Neutrophil (primary cell): ENCODE results near the gene SMIM7.

Source experiments
- H3K27ac ChIP-seq: fragments of 200-600 bp; sonication (generic); 2 replicates; pipeline ENCODE4 v1.5.1; 2016; ENCODE audit warnings: mild to moderate bottlenecking, moderate library complexity
- H3K27me3 ChIP-seq: fragments of 200-600 bp; sonication (generic); 2 replicates; pipeline ENCODE4 v1.6.0; 2016; ENCODE audit warnings: mild to moderate bottlenecking
- H3K36me3 ChIP-seq: fragments of 200-600 bp; sonication (generic); 2 replicates; pipeline ENCODE4 v1.5.1; 2017
- H3K4me1 ChIP-seq, 2 experiments: fragments of 200-600 bp in 1 of 2; sonication (generic) in 1 of 2; 1 replicate in 1 of 2; 2 replicates in 1 of 2; pipeline versions ENCODE4 v1.5.1 to v1.6.1; 2013 to 2016; ENCODE audit warnings: low read depth in 1 of 2, low read length in 1 of 2, mild to moderate bottlenecking in 1 of 2, moderate library complexity in 1 of 2; ENCODE audit not compliant: control insufficient read depth in 1 of 2, insufficient read depth in 1 of 2
- H3K4me3 ChIP-seq, 2 experiments: fragments of 200-600 bp in 1 of 2; sonication (generic) in 1 of 2; 1 replicate in 1 of 2; 2 replicates in 1 of 2; pipeline ENCODE4 v1.5.1; 2013 to 2016; ENCODE audit warnings: low read depth in 1 of 2, low read length in 1 of 2, mild to moderate bottlenecking in 1 of 2, moderate library complexity in 1 of 2
- H3K9me3 ChIP-seq: fragments of 200-600 bp; sonication (generic); 2 replicates; pipeline ENCODE4 v1.5.1; 2016
- CTCF ChIP-seq: fragments of 200-600 bp; sonication (generic); IDR thresholded peaks from 2 replicates; pipeline ENCODE4 v1.5.1; 2016; ENCODE audit warnings: antibody characterized with exemption

SMIM7 gene

DNA sequence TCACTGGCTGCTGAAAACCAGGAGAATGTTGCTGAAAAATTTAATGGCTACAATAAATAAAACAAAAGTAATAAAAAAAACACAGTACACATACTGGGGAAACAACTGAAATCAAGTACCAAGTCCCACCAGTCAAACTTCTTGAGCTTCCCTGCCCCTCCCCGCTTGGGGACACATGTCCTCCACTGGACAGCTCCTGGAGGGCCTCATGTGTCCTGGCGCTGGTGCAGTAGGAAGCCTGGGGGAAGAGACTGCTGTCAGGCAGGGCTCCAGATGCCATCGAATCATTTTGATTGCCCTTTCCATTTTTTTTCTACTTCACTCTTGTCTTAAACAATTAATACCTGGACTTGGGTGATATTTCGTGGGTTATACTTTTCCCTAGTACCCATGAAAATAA lies 61.1 kb downstream of the SMIM7 start:
- Histone ChIP-seq H3K4me3 (no peak overlapping the region), H3K4me1 (peaks cover 14 to 16% of the 10 kb centered on the region in 2 experiments), H3K27me3 (no peaks in the 10 kb centered on the region), H3K27ac (no peak overlapping the region), H3K9me3 (no peaks in the 10 kb centered on the region), H3K36me3 (no peaks in the 10 kb centered on the region)
- TF ChIP-seq CTCF = no peak

DNA sequence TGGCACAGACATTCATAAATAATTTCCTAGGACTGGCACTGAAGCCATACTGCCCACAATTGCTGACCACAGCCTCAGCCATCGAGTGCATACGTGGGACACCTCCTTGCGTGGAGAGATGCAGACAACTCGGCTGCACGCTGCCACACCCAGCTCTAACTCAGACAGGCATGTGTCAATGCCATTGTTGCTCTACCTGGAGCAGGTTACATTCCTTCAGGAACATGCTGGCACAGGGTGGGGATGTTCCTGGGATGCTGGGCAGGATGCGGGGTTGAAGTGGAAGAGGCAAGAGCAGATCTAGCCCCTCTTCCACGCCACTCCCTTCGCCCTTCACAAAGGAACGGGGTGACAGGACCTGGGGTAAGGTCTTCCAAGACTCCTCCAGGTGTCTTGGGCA lies 63.5 kb downstream of the SMIM7 start:
- Histone ChIP-seq H3K9me3 (no peaks in the 10 kb centered on the region), H3K36me3 (no peaks in the 10 kb centered on the region), H3K4me3 (no peak overlapping the region), H3K27me3 (no peaks in the 10 kb centered on the region), H3K4me1 (peaks cover 23 to 30% of the 10 kb centered on the region in 2 experiments), H3K27ac (no peak overlapping the region)
- TF ChIP-seq CTCF = no peak
